ENCODE results near the gene STK32A. TPM values are rescaled to one million over a fixed set of nuclear protein-coding genes. Genes with fewer than 3 reads are reported as not detected.

STK32A gene
- total RNA-seq, 1 donor from 2014 or later: 0.28 TPM

GRCh38 chr5:147415651-147416050 lies 180.8 kb downstream of the STK32A start:
- DNase-seq (ENCODE audit: low read depth, low spot score): no peak
- peaks cover 22% of the 10 kb centered on the region for H3K36me3 Mint-ChIP-seq (ENCODE audit: low read depth)

GRCh38 chr5:147417135-147417813 lies 182.4 kb downstream of the STK32A start:
- TF ChIP-seq CTCF (conservative IDR thresholded peaks at IDR 0.05): no peak
- Mint-ChIP-seq H3K27ac (ENCODE audit: unreplicated experiment) (no peak overlapping the region), H3K27me3 (ENCODE audit: low read depth) (no peaks in the 10 kb centered on the region), H3K4me3 (no peak overlapping the region), H3K36me3 (ENCODE audit: low read depth) (peaks cover 23% of the 10 kb centered on the region), H3K9me3 (peaks cover 3% of the 10 kb centered on the region), H3K4me1 (peaks cover 9% of the 10 kb centered on the region)
- DNase-seq (ENCODE audit: low read depth, low spot score): no peak

More at GRCh38 chr5:147415651-147416050, 180.8 kb downstream of the STK32A start:
- H3K27me3 Mint-ChIP-seq (ENCODE audit: low read depth): no peaks in the 10 kb centered on the region
- no peak overlapping the region for H3K27ac Mint-ChIP-seq (ENCODE audit: unreplicated experiment)
- peaks cover 9% of the 10 kb centered on the region for H3K4me1 Mint-ChIP-seq
- no peak overlapping the region for H3K4me3 Mint-ChIP-seq
- no peaks in the 10 kb centered on the region for H3K9me3 Mint-ChIP-seq
- no peak for TF ChIP-seq CTCF (conservative IDR thresholded peaks at IDR 0.05)

DNA sequence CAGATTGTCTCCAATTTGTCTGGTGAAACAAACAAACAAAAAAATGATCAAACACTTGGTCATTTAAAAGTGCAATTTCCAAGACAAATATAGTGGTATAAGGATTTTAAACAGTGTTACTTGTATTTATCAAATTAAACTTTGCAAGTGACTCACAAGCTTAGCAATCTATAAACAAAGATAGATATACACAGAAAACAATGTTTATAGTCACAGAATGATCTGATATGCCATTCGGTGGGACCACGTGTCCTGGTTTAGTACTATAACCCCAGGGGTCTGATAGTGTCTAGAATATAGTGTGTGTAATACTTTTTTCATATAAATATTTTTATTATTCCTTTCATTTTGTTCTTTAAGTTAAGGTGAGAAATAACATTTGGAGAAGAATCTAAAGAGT lies 183.8 kb downstream of the STK32A start:
- H3K9me3 Mint-ChIP-seq: peaks cover 6% of the 10 kb centered on the region
- H3K4me1 Mint-ChIP-seq: peaks cover 9% of the 10 kb centered on the region
- no peak overlapping the region for H3K4me3 Mint-ChIP-seq
- H3K27ac Mint-ChIP-seq (ENCODE audit: unreplicated experiment): no peak overlapping the region
- H3K36me3 Mint-ChIP-seq (ENCODE audit: low read depth): peaks cover 28% of the 10 kb centered on the region
- no peak for TF ChIP-seq CTCF (conservative IDR thresholded peaks at IDR 0.05)
- H3K27me3 Mint-ChIP-seq (ENCODE audit: low read depth): no peaks in the 10 kb centered on the region
- no peak for DNase-seq (ENCODE audit: low read depth, low spot score)

GRCh38 chr5:147426640-147427327 lies 192.0 kb downstream of the STK32A start:
- no peak for DNase-seq (ENCODE audit: low read depth, low spot score)
- Mint-ChIP-seq H3K36me3 (ENCODE audit: low read depth) (peaks cover 25% of the 10 kb centered on the region), H3K27me3 (ENCODE audit: low read depth) (no peaks in the 10 kb centered on the region), H3K4me3 (no peak overlapping the region), H3K4me1 (peaks cover 15% of the 10 kb centered on the region), H3K27ac (ENCODE audit: unreplicated experiment) (no peak overlapping the region), H3K9me3 (peaks cover 8% of the 10 kb centered on the region)
- no peak for TF ChIP-seq CTCF (conservative IDR thresholded peaks at IDR 0.05)

- Mint-ChIP-seq H3K36me3 (ENCODE audit: low read depth) (peaks cover 17% of the 10 kb centered on the region), H3K4me1 (peaks cover 22% of the 10 kb centered on the region), H3K9me3 (peaks cover 2% of the 10 kb centered on the region), H3K27me3 (ENCODE audit: low read depth) (no peaks in the 10 kb centered on the region), H3K4me3 (no peak overlapping the region), H3K27ac (ENCODE audit: unreplicated experiment) (peak overlapping the region; percentile 43)
- no peak for DNase-seq (ENCODE audit: low read depth, low spot score)
- TF ChIP-seq CTCF (conservative IDR thresholded peaks at IDR 0.05): no peak
Observed at GRCh38 chr5:147427521-147428401, 192.9 kb downstream of the STK32A start.
